Activated CD4-positive, alpha-beta T cell treated with anti-CD3 and anti-CD28 coated beads, Interleukin-2, amount 10 ng/mL, durations not matched to agents 7 days and 5 days (primary cell): ENCODE results near the gene EPHA1. TPM values are rescaled to one million over a fixed set of nuclear protein-coding genes. Genes with fewer than 3 reads are reported as not detected.

Experiments
- CTCF ChIA-PET: fragments of 350-600 bp; sonication (Branson Sonifier 250); formaldehyde crosslinking; loops from one replicate; lab custom pipeline; 2021; ENCODE audit warnings: antibody characterized with exemption; lab: Charles Lee
- POLR2A ChIA-PET: fragments of 350-600 bp; sonication (Branson Sonifier 250); formaldehyde crosslinking; loops from one replicate; lab custom pipeline; 2021; ENCODE audit warnings: antibody characterized with exemption; lab: Charles Lee
- DNase-seq: peaks from one replicate; pipeline ENCODE4 v3.0.0-alpha.2; 2020
- H3K27ac Mint-ChIP-seq: one replicate; pipeline ENCODE4 v1.8.0; 2021; ENCODE audit warnings: mild to moderate bottlenecking, moderate library complexity, mixed read lengths
- H3K27me3 Mint-ChIP-seq: one replicate; pipeline ENCODE4 v1.8.0; 2021; ENCODE audit warnings: mixed read lengths
- H3K36me3 Mint-ChIP-seq: one replicate; pipeline ENCODE4 v1.8.0; 2021; ENCODE audit warnings: low read depth, mixed read lengths
- H3K4me1 Mint-ChIP-seq: one replicate; pipeline ENCODE4 v1.8.0; 2021; ENCODE audit warnings: mixed read lengths
- H3K4me3 Mint-ChIP-seq: one replicate; pipeline ENCODE4 v1.8.0; 2021; ENCODE audit warnings: mild to moderate bottlenecking, moderate library complexity, mixed read lengths
- H3K9me3 Mint-ChIP-seq: one replicate; pipeline ENCODE4 v1.8.0; 2021; ENCODE audit warnings: mixed read lengths
- total RNA-seq, 2 experiments: library from RNA; stranded (reverse); gene quantifications; one replicate each; pipeline ENCODE4 v1.2.3, GENCODE V29; 2021

Gene EPHA1
- total RNA-seq, 2 experiments from 2014 or later = 10.0 to 11.4 TPM

DNA sequence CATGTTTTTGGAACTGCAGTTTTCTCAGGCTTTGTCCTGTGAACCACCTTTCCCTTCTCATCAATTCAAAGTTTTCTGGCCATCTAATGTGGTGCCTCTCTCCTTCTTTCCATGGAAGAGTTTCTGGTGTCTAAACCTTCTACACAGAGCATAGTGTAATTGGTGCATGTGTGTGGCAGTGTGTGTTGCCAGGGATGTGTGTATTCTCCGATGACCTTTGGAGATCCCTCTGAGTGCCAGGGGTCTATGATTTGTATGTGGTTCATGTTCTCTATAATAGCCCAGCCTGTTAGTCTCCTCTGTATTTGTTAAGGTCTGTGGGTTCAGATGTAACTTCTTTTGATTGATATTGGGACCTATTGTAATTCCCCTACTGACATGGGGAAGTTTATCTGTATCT, 36.1 kb upstream of the EPHA1 start:
- no peak for DNase-seq
- no peaks in the 10 kb centered on the region for H3K27me3 Mint-ChIP-seq
- no peaks in the 10 kb centered on the region for H3K9me3 Mint-ChIP-seq
- H3K27ac Mint-ChIP-seq = no peak overlapping the region
- H3K4me3 Mint-ChIP-seq = no peak overlapping the region
- no peaks in the 10 kb centered on the region for H3K36me3 Mint-ChIP-seq
- ChIA-PET CTCF (no interaction called here), POLR2A (no interaction called here)
- H3K4me1 Mint-ChIP-seq = no peaks in the 10 kb centered on the region

DNA sequence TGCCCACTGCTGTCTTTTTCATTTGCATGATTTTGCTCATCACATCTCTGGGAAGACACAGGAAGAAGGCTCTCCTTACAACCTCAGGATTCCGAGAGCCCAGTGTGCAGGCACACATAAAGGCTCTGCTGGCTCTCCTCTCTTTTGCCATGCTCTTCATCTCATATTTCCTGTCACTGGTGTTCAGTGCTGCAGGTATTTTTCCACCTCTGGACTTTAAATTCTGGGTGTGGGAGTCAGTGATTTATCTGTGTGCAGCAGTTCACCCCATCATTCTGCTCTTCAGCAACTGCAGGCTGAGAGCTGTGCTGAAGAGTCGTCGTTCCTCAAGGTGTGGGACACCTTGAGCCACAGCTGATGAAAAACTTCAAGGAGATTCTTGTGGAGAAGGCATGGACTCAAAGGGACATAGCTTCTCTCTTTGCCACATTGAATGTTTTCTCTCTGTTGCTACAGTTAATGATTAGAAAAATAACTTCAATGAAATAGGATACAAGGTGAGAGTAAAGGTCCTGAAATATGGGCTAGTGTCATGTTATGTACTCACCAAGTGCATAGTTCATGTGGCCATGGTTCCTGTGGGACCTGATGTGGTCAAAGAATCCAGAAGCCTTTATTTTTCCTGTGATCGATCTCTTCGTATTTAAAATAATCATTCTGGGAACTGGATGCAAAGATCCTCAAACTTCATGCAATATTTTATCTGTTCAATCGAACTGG, 35.6 kb upstream of the EPHA1 start:
- CTCF ChIA-PET = no interaction called here
- Mint-ChIP-seq H3K9me3 (no peaks in the 10 kb centered on the region), H3K27ac (no peak overlapping the region), H3K4me3 (no peak overlapping the region), H3K27me3 (no peaks in the 10 kb centered on the region), H3K36me3 (no peaks in the 10 kb centered on the region), H3K4me1 (no peaks in the 10 kb centered on the region)
- POLR2A ChIA-PET = no interaction called here
- no peak for DNase-seq

DNA sequence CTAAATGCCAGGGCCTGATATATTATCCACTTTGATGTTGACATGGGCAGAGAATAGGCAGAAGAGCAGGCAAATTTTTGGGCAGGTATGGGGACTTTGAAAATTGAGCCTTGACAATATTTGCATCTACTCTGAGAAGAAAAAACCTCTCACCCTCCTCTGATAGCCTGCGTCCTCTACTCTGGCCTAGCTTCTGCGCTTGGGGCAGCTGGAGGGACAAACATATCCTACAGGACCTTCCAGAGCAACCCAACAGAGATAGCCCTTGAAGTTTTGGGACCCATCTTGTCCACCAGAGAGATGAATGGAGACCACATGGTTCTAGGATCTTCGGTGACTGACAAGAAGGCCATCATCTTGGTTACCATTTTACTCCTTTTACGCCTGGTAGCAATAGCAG, 34.5 kb upstream of the EPHA1 start, which contains the start of gene TAS2R60:
Gene TAS2R60 (plus strand): TSS at position 301 of the 400 bp plus-strand sequence. CDS start 0 bp downstream, at position 301.
- no peak within 1 kb of the TSS for H3K4me3 Mint-ChIP-seq
- H3K9me3 Mint-ChIP-seq = no peaks in the 10 kb centered on the region
- peaks cover 2% of the 10 kb centered on the region for H3K4me1 Mint-ChIP-seq
- CTCF ChIA-PET = no interaction called here
- POLR2A ChIA-PET = no interaction called here
- H3K27ac Mint-ChIP-seq = no peak within 1 kb of the TSS
- no peak for DNase-seq
- no peaks in the 10 kb centered on the region for H3K27me3 Mint-ChIP-seq
- no peaks in the 10 kb centered on the region for H3K36me3 Mint-ChIP-seq

DNA sequence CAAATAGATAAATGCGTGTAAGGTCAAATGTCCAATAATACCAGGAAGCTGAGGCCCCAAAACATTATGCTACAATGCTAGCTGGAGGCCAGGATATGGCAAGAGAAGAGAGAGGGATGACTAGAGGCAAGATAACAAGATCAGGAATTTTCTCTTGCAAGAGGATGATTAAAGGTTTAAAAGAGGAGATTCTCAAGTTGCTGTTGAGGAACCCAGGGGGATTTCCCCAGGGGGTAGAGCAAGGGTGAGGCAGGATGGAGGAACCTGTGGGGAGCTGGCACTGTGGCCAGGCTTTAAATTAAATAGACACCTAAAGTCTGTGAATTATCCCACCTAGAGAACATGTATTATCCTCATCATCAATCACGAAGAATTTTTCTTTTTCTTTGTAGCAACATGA, 31.2 kb upstream of the EPHA1 start:
- Mint-ChIP-seq H3K9me3 (no peaks in the 10 kb centered on the region), H3K4me3 (no peak overlapping the region), H3K4me1 (peaks cover 14% of the 10 kb centered on the region), H3K27ac (no peak overlapping the region), H3K27me3 (no peaks in the 10 kb centered on the region), H3K36me3 (no peaks in the 10 kb centered on the region)
- no peak for DNase-seq
- ChIA-PET CTCF (interaction anchor here (1.1 kb wide), 1 partner anchor 88 kb away, joined by 3 read pairs; no protein-coding TSS in a partner anchor), POLR2A (no interaction called here)

DNA sequence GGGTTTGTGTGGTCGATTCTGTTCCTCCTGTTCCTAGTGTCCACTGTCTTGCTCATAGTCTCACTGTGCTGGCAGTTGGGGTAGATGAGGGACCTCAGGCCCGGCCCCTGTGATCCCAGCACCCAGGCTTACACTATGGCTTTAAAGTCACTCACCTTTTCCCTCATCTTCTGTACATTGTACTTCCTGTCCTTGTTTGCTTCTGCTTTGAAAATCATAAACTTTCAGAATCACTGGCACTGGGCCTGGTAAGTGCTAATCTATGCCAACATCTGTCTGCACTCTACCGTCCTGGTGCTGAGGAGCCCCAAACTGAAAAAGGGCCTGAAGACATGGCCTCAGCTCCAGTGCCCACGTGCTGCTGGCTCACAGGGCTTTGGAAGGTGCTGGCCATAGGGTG, 28.9 kb upstream of the EPHA1 start:
- Mint-ChIP-seq H3K4me3 (no peak overlapping the region), H3K4me1 (peaks cover 14% of the 10 kb centered on the region), H3K9me3 (no peaks in the 10 kb centered on the region), H3K27ac (peak overlapping the region; percentile 69), H3K36me3 (no peaks in the 10 kb centered on the region), H3K27me3 (no peaks in the 10 kb centered on the region)
- DNase-seq = no peak
- ChIA-PET CTCF (interaction anchor here (1.3 kb wide), 1 partner anchor 20 kb away, joined by 3 read pairs; no protein-coding TSS in a partner anchor), POLR2A (no interaction called here)

DNA sequence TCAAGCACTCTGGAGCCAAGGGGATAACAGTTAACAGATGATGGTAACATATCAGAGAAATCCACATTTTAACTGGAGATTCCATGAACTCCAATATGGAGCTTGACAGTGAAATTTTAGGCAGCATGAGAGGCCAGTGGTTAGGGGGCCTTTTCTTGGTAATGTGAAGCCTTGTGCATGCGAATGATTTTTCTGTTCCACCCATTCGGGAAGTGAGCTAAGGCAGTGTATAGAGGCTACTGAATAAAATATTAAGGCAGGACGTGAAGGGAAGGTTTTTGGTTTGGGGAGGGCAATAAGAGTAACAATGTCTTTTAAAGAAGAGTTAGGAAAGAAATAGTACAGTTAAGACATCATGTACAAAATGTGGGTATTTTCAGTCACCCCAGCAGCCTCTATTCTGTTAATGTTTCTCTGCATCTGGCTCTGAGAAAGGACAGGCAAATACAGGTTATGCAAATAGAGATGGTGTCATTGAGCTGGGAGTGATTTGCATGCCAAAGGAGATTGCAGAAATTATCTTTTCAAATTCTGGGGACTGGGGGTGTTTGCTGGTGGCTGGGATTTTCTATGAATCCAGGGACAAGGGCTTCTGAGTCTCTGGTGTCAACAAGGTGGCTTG, 27.8 kb upstream of the EPHA1 start:
- H3K27ac Mint-ChIP-seq = no peak overlapping the region

DNA sequence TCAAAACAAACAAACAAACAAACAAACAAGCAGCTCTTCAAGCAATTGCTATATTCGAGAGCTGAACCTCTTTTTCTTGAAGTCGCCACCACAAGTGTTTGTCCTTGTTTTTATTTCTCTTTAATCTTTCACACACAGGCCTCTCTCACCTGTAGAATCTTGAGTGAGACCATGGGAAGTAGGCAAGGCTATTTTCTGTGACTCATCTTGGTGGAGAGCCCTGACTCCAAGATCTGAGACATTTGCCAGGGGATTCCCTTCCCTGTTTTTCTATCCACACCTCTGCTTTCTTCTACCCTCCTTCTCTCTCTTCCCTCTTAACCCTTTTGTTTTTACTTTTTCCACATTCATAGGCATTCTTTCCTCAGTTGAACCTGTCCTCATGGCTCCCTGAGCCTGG, 26.6 kb upstream of the EPHA1 start:
- Mint-ChIP-seq H3K4me3 (no peak overlapping the region), H3K4me1 (peaks cover 14% of the 10 kb centered on the region), H3K27ac (no peak overlapping the region), H3K9me3 (no peaks in the 10 kb centered on the region), H3K27me3 (peaks cover 3% of the 10 kb centered on the region), H3K36me3 (no peaks in the 10 kb centered on the region)
- CTCF ChIA-PET = no interaction called here
- DNase-seq = no peak
- POLR2A ChIA-PET = no interaction called here

More for the DNA sequence above, 27.8 kb upstream of the EPHA1 start:
- ChIA-PET CTCF (no interaction called here), POLR2A (no interaction called here)
- Mint-ChIP-seq H3K27me3 (no peaks in the 10 kb centered on the region), H3K4me3 (no peak overlapping the region), H3K36me3 (no peaks in the 10 kb centered on the region), H3K4me1 (peaks cover 14% of the 10 kb centered on the region), H3K9me3 (no peaks in the 10 kb centered on the region)
- no peak for DNase-seq

DNA sequence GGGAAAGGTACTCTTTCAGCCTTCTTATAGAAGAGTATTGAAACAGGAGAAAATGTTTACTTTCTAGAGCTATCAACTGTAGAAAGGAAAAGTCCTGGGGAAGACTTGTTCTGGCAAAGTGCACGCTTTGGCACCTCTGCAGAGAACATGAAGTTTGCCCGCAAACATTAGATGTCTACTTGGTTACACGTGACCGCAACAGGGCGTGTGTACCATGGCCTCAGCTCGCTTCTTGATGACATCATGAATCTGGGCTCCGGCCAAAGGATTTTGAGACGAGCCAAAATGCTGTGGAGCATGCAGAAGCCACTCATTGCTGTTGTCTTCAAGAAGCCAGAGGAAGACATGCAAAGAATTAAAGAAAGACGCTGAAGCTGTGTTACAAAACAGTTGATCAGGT, 26.0 kb upstream of the EPHA1 start:
- H3K27me3 Mint-ChIP-seq = peaks cover 3% of the 10 kb centered on the region
- H3K36me3 Mint-ChIP-seq = no peaks in the 10 kb centered on the region
- no peak for DNase-seq
- no peak overlapping the region for H3K4me3 Mint-ChIP-seq
- no peak overlapping the region for H3K27ac Mint-ChIP-seq
- peaks cover 14% of the 10 kb centered on the region for H3K4me1 Mint-ChIP-seq
- ChIA-PET POLR2A (no interaction called here), CTCF (no interaction called here)
- no peaks in the 10 kb centered on the region for H3K9me3 Mint-ChIP-seq

DNA sequence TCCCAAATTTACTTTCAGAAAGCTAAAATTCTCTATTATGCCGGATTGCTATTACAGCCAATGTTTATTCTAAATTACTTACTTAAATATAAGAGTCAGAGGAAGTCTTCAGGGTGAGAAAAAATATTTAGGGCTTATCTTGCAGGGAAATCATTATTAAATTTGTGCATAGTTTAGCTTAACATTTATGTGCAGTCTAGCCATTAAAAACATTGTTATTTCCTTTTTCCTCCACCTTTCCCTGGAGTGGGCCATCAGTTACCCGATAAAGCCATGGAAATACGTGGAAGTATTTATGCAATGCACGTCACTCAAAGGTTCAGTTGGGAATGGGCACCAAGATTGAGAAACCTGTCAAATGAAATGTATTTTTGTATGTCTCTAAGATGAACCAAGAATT, 25.1 kb upstream of the EPHA1 start:
- H3K36me3 Mint-ChIP-seq = no peaks in the 10 kb centered on the region
- CTCF ChIA-PET = no interaction called here
- no peak overlapping the region for H3K27ac Mint-ChIP-seq
- H3K9me3 Mint-ChIP-seq = no peaks in the 10 kb centered on the region
- no peak for DNase-seq
- peaks cover 14% of the 10 kb centered on the region for H3K4me1 Mint-ChIP-seq
- no peak overlapping the region for H3K4me3 Mint-ChIP-seq
- H3K27me3 Mint-ChIP-seq = peaks cover 3% of the 10 kb centered on the region
- POLR2A ChIA-PET = no interaction called here

DNA sequence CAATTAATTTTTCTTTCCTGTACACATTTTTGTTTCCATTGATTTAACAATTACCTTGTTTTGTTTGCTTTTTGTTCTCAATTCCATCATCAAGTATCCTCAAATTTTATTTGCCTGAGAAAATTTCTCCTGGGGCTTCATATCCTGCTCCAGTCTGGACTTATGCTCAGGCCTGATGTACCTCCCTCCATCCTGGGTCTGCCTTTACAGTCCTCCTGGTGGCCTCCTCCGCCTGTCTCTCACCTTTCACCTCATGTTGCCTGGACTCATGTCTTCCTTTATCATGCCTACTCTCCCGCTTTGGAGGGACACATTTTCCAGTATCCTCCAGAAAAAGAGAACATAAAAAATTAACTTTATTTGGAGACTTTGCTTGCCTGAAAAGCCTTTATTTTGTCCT, 22.5 kb upstream of the EPHA1 start:
- POLR2A ChIA-PET = no interaction called here
- Mint-ChIP-seq H3K27ac (no peak overlapping the region), H3K27me3 (peaks cover 3% of the 10 kb centered on the region), H3K9me3 (no peaks in the 10 kb centered on the region), H3K4me3 (no peak overlapping the region), H3K36me3 (no peaks in the 10 kb centered on the region), H3K4me1 (peaks cover 8% of the 10 kb centered on the region)
- CTCF ChIA-PET = interaction anchor here (0.6 to 0.8 kb wide), 2 partner anchors 191 to 1104 kb away, joined by 3 read pairs; no protein-coding TSS in a partner anchor
- no peak for DNase-seq

DNA sequence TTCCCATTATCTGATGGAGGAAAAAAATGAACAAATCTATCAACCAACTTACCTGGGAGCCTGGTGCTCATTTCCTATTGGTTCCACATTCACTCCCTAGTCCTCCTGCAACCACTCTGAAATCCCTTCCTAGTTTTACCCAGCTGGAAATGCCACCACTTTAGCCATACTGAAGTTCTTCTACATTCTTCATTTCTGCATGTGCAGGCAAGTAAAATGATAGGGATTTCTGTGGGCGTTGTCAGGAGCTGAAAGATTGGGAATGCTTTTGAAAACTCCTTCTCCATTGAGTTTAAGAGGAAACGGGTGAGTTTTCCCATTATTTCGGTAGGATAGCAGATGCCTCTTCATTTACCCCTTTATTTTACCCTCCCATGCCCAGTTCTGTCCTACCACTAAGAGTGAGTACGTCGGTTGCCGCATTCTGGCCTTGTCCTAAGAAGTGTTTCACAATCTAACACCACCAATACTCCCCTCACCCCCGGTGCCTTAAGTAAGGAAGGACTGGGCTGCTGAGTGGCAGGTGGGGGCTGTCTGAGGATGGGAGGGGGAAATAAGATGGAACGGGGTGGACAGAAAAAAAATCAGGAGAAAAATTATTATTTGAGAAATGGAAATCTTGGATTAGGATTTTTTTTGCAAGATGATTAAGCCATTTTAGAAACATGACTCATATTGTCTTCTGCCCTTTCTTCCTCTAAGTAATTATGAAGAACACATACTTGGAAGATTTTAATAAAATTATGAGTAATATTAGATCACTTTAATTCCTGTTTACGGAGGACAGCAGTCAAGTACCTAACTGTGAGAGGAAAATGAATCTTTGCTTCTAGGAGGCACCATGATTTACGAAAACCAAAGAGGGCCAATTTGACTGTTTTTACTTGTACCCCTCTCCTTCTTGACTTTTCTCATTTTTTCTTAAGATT, 21.4 kb upstream of the EPHA1 start:
- POLR2A ChIA-PET = no interaction called here
- no peaks in the 10 kb centered on the region for H3K36me3 Mint-ChIP-seq
- H3K27ac Mint-ChIP-seq = no peak overlapping the region
- DNase-seq = no peak
- peaks cover 3% of the 10 kb centered on the region for H3K27me3 Mint-ChIP-seq
- H3K4me3 Mint-ChIP-seq = no peak overlapping the region
- peaks cover 9% of the 10 kb centered on the region for H3K4me1 Mint-ChIP-seq
- CTCF ChIA-PET = no interaction called here
- no peaks in the 10 kb centered on the region for H3K9me3 Mint-ChIP-seq

DNA sequence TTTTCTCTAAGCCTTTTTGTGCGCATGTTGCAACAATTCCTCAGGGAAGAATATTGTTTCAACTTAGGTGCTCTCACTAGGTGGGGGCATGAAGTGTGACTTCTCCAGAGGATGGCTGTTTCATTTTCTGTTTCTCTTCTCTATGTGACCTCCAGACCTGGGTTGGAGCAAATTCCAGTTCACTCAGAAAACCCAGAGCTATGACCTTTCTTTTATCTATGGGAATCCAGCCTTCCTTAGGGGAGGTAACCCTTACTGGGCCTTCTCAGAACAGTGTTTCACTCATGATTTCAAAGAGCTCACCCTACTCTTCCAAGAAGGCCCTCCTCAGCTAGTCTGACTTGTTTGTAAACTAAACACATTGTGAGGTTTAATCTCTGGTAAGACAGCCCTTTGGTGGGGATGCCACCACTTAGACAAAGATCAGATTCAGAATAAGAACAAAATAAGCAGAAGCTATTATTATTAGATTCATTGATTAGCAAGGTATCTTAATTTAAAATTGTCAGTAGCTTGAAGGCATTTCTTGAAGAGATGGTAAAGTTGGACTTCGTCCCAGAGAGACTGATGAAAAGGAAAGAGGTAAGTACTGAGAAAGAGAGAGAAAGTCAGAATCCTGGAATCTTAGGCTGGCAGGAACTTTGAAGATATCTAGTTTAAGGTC, 18.0 kb upstream of the EPHA1 start:
- Mint-ChIP-seq H3K36me3 (no peaks in the 10 kb centered on the region), H3K4me3 (no peak overlapping the region), H3K27ac (peak overlapping the region; percentile 42)

More for the DNA sequence above, 18.0 kb upstream of the EPHA1 start:
- Mint-ChIP-seq H3K9me3 (no peaks in the 10 kb centered on the region), H3K27me3 (peaks cover 3% of the 10 kb centered on the region), H3K4me1 (peaks cover 9% of the 10 kb centered on the region)
- ChIA-PET POLR2A (no interaction called here), CTCF (interaction anchor here (1.0 to 1.1 kb wide), 2 partner anchors 11 to 19 kb away, joined by 3 to 7 read pairs; no protein-coding TSS in a partner anchor)
- no peak for DNase-seq
